HS-27A (cell line): Measurements from ENCODE around the gene DIP2A.

Experiments
- DNase-seq: peaks from one replicate; pipeline ENCODE4 v3.0.0-alpha.2; 2012; ENCODE audit warnings: low read depth, missing footprints

The DIP2A gene

DNA sequence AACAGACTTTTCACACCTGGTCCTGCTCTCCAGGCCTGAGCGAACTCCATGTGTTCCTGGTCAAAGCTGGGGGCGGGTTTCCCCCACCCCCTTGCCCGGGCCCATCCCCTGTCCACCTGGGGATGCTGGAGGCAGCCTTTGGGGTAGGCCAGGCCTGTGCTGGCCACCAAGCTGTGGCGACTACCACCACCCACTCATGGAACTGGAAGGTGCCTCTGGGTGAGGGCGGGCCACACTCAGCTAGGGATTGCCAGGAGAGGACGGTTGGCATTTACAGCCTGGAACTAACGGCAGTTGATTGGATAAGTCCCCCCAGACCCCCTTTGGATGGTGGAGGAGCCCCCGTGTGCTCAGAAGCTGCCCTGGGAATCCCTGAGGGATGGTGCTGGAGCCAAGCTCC lies 138.3 kb downstream of the DIP2A start:
- DNase-seq = no peak

DNA sequence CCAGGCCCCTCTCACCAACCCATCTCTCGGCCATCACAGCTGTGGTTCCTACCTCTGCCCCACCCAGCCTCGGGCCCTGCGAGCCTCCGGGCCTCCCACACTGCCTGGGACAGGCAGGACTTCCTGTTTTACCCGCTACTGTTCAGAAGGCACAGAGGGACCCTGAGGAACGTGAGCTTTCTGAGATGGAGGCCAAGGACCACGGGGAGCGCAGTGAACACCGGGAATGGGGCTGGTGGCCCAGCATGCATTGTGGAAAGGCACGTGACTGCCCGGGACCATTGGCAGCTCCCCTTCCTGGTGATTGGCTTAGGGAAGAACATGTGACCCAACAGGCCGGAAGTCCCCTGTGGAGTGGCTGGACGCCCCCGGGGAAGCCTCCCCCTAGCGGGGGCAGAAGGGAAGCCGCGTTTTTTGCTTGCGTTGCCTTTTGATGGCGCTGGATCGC lies 139.2 kb downstream of the DIP2A start:
- DNase-seq = no peak

DNA sequence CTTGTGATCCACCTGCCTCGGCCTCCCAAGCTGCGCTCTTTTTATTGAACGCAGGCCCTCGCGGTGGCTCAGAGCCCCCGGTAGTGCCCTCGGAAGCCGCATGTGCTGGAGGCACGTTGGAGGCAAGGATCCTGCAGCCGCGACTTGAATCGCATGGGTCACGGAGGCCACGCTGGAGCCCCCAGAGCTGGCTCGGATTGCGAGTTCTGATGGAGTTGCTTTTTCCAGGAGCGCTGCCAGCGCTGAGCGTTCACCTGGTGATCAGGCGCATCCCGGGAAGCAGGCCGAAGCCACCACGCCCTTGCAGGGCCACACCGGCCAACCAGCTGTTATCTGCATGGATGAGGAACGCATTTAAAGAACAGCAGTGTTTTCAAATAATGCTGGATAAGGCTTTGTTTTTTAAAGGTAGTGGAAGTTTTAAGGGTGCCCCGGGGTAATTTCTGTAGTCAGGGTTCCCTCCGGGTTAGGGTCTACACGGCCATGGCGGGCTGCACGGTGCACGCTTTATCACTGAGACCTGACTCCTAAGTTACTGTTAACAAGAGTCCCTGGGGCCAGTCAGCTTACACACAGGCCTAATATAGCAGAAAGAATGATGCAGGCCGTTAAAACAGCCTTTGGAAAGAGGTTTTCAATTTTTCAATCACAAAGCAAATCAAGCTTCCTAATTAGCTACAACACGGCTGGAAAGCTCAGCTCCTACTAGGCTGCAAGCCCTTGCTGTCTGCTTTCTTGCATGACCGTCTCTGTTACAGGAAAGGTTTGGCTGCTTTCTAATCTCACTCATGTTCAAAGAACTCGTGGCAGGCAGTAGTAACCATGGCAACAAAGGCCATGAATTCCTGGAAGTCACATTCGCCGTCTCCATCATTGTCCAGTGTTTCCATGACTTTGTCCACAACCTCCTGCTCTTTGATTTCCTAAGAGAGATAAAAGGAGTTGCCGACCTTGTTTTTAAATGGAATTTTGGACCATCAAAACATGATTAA lies 140.2 kb downstream of the DIP2A start:
- DNase-seq = no peak

DNA sequence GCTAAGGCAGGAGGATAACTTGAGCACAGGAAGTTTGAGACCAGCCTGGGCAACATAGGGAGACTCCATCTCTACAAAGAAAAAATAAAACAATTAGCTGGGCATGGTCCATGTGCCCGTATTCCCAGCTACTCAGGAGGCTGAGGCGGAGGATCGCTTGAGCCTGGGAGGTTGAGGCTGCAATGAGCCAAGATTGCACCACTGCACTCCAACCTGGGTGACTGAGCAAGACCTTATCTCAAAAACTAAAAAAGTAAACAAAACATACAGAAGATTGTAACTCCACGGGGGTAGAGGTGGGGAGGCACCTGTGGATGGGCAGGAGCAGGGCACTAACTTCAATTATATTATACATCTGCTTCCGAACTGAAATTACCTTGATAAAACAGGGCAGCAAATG lies 141.6 kb downstream of the DIP2A start:
- DNase-seq = no peak

GRCh38 chr21:46600978-46601377 lies 142.3 kb downstream of the DIP2A start:
- no peak for DNase-seq

DNA sequence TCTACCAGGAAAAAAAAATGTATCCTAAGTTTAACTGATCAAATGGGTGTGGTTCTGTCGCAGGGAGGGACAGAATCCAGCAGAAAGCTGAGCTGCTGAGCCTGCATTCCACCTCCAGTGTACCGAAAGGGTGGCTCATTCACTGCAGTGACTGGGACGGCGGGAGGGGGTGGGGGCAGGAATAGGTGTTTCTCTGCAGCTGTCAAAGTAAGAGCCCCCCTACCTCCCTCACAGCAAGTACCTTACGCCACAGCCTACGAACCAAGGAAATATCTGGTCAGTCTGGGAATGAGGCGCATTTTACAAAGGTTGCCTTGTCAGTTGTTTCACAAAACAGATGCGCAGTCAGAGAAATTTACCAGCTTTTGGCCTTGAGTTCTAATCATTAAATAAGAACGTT lies 144.5 kb downstream of the DIP2A start:
- DNase-seq = no peak

GRCh38 chr21:46604329-46604974 lies 145.8 kb downstream of the DIP2A start:
- no peak for DNase-seq

GRCh38 chr21:46604975-46605766 lies 146.5 kb downstream of the DIP2A start, which contains the start of gene S100B:
S100B (minus strand) TSS chr21:46605082; CDS start chr21:46602415, 2,667 bp downstream.
- DNase-seq = no peak

DNA sequence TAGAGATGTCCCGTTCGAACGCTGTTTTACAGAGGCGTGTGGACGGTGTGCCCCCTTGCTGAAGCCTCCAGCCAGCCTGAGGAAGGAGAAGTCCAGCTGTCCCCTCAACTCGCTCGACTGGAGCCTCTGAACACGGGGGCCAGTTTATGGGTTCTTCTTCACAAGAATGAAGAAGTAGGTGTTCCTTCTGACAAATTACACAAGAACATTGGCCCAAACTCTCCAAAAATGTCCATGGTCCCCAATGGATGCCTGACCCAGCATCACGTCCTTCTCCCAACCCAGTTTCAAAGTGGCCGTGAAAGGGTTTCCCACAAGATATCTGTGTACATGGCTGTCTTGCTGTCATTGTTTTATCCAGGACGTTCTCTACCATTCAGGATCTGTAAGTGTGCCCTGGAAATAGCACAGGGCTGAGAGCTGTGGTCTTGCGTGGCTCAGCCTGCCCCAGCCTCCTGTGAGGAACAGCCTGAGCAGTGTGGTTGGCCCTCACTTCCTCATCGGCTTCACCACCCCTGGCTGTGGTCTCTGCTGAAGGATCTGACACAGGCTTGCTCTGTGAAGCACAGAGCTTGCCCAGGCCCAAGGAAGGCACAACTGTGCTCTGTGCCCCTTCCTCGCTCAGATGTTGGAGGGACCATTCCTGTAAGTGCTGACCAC lies 147.2 kb downstream of the DIP2A start:
- no peak for DNase-seq

DNA sequence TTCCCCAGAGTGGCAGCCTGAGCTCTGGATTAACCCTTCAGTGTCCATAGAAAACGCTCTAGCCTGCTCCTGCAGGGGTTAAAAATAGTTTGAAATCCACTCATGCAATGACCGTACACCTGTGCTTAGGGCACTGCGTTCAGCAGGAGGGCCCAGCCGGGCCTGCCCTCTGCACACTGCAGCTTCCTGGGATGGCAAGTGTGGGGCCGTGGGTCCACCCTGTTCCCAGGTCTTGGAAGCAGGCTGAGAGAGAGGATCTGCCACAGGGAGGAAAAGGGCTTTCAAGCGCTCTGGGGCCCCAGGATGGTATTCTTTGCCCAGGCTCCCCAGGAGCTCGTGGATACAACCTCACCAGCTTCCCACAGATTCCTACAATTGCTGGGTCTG lies 147.7 kb downstream of the DIP2A start:
- no peak for DNase-seq

DNA sequence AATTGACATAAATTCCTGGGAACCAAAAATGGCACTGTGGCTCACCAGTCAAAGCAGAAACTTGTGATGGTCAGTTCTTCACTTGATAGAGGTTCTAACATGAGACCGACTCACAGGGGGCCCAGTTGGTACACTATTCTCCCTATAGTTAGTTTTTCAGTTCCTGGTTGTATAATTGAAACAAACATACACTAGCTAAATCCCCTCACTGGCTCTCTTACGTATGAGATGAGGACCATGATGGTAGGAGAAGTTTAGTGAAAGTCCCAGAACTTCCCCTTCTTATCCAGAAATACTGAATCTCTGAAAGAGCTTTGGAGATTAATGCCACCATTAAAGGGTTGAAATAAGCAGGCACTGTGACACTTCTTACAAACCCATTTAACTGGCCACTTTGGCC lies 148.9 kb downstream of the DIP2A start:
- DNase-seq = no peak

- no peak for DNase-seq
Measured at GRCh38 chr21:46608672-46609111, 150.0 kb downstream of the DIP2A start.

DNA sequence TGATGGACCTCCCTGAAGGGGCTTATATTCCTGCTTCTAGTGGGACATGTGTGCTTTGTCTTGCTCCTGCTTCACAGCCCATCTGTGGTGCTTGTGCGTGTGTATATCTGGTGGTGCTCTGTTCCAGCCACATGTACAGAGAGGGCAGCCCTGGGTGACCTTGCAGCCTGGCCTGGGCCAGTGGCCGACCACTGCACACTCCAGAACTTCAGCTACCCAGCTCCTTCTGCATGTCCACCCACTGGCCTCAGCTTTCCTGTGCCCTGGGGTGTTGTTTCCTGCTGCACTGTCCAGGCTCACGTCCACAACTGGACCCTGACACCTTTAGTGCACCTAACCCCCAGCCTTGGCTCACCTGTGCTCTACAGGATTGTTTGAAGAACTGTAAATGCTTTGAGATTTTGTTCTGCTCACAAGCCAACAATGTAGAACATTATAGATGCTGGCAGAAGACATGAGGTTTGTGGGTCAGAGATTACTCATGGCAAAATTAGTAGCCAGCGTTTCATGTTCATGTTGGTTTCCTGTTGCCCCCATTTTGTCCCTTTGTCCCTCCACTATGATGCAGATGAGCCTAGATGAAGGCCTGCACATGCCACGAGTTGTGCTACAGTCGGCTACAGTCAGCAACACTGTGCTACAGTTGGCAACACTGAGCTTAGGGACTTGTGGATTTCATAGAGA lies 151.5 kb downstream of the DIP2A start:
- no peak for DNase-seq

- no peak for DNase-seq
Measured at GRCh38 chr21:46613391-46613790, 154.7 kb downstream of the DIP2A start.

DNA sequence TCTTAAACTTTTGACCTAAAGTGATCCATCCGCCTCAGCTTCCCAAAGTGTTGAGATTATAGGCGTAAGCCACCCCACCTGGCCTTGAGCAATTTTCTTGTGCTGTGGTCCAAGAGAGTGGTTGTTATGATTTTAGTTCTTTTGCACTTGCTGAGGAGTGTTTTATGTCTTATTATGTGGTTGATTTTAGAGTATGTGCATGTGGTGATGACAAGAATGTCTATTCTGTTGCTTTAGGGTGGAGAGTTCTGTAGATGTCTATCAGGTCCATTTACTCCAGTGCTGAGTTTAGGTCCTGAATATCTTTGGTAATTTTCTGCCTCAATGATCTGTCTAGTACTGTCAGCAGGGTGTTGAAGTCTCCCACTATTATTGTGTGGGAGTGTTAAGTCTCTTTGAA lies 157.4 kb downstream of the DIP2A start:
- no peak for DNase-seq

GRCh38 chr21:46616656-46617055 lies 158.0 kb downstream of the DIP2A start:
- DNase-seq = no peak

GRCh38 chr21:46617267-46618051 lies 158.8 kb downstream of the DIP2A start:
- DNase-seq = no peak

DNA sequence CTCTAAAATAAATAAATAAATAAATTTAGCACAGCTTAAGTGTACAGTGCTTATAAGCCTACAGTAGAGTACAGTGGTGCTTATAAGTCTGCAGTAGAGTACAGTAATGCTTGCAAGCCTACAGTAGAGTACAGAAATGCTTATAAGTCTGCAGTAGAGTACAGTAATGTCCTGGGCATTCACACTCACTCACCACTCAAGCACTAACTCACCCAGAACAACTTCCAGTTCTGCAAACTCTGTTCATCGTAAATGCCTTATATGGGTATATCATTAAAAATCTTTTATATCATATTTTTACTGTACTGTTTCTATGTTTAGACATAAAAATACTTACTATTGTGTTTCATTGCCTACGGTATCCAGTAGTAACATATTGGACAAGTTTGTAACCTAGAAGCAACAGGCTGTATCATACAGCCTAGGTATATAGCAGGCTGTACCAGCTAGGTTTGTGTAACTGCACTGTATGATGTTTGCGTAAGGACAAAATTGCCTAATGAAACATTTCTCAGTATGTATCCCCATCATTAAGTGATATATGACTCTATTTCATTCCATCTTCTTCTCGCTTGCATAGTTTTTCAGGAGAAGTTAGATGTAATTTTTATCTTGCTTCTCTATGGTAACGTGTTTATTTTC lies 160.2 kb downstream of the DIP2A start:
- DNase-seq = no peak
